SHP77 (cell line): ENCODE results near the gene KCNE4.

Experiments
- DNase-seq, 2 experiments: peaks; one replicate each; lab custom pipeline; 2025; lab: John Stamatoyannopoulos, UW

The KCNE4 gene

DNA sequence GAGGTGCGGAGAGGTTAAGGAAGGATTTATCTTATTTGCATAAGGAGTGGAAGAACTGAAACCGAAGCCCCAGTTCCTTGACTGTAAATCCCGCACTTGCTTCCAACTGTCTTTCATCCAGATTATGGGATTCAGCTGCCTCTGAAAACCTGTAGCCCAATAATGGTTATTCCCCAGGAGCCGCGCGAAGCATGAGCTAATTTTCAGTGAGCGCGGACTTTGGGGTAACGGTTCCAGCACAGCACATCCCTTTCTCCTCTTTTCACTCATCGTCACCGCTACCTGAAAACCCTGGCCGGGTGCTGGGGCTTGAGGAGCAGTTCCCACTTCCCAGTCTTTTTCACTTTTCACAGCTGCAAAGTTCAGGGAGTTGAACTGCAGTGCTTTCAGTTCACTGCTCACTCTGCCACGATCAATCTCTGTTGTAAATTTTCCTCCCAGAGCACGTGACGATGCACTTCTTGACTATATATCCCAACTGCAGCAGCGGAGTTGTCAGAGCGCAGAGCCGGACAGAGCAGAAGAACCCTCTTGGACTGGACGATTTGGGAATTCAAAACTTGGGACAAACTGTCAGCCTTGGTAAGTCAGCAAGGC is at the start of gene KCNE4:
Gene KCNE4, plus strand, starts transcription at position 498 of the 597 bp plus-strand sequence. CDS start 641 bp downstream, outside the sequence.
- DNase-seq, result peak; percentile 71 to 80

- DNase-seq, result no peak
These were observed 48.8 kb upstream of the KCNE4 start for GRCh38 chr2:223003191-223003590.

DNA sequence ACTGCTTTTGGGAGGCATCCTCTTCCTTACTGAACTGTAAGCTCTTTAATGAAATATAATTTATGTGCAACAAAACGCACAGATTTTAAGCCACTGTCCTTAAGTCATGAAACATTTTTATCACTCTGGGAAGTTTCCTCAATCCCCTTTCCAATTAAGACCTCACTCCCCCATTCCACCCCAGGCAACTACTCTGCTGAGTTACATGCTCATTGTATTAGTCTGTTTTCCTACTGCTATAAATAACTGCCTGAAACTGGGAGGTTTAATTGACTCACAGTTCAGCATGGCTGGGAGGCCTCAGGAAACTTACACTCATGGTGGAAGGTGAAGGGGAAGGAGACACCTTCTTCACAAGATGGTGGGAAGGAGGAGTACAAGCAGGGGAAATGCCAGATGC is 46.5 kb upstream of the KCNE4 start:
- DNase-seq, result no peak

DNA sequence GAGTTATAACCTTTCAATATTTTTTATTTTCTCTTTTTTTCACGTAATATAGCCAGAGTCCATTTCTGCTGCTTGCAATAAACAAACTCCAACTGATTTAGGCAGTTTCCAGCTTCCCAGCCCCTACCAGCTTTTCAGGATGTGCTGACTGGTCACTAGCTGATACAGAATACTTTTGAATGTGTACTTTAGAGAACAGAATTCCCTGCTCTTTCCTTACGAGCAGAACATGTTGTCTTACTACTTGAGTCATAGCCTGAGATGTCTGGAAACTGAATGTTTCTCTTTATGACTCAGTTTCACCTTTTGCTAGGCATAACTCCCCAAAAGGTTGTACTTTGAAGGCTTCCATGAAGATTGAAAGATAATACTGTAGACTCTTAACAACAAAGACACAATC is 44.5 kb upstream of the KCNE4 start:
- no peak for DNase-seq

DNA sequence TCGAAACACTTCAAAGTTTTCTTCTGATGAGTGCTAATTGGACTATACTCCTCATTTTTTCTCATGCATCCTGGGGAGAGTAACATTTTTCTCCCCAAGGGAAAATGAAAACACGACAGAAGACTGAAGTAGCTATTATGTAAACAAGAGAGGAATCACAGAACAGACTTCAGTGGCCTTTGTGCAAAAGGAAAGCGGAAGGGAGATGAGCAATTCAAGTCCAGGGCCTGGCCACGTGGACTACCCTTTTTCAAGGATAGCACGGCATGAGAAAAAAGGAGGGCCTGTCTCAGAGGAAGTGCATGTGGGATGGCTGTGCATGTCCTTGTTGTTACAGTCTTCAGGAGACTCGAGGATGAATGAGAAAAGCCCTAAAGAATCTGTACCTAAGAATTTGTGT is 43.8 kb upstream of the KCNE4 start:
- DNase-seq, result no peak

- DNase-seq, result no peak
These were observed 43.0 kb upstream of the KCNE4 start for GRCh38 chr2:223008956-223009355.

DNA sequence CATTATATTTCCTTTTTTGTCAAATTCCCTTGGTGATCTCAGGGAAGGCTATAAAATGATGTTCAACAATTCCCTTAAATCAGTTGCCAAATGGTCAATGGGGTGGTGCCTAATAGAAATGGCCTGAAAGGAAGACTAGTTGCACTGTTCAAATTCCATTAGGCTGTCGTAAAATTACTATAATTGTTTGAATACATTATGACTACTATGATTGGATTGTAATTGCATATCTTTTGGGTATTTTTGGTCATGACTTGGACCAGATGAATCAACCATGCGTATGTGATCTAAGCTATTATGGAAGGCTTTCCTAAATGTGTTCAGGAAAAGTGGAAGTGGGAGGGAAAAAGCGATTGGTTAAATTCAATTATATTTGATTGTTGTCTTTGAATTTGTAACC is 41.3 kb upstream of the KCNE4 start:
- DNase-seq, result no peak

DNA sequence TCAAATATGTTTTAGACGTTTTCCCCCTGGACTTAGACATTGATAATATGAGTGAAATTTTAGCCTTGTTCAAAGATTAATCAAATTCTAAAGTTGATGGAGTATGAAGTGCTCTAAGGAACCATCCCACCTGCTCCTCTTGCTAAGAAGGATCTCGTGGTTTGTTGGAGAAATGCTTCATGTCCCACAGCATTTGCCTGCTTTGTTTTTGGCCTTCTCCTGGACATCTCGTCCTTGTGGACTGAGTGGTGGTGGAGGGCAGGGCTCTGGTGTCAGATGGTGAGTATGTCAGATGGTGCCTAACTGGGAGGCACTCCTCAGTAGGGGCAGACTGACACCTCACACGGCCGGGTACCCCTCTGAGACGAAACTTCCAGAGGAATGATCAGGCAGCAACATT is 39.7 kb upstream of the KCNE4 start:
- DNase-seq, result no peak

GRCh38 chr2:223019390-223019930 is 32.5 kb upstream of the KCNE4 start:
- DNase-seq, result no peak

GRCh38 chr2:223019987-223020717 is 31.8 kb upstream of the KCNE4 start:
- DNase-seq, result no peak

GRCh38 chr2:223020971-223021675 is 30.9 kb upstream of the KCNE4 start:
- DNase-seq, result no peak

GRCh38 chr2:223026357-223027110 is 25.5 kb upstream of the KCNE4 start:
- DNase-seq, result peak; percentile 90 to 93

DNA sequence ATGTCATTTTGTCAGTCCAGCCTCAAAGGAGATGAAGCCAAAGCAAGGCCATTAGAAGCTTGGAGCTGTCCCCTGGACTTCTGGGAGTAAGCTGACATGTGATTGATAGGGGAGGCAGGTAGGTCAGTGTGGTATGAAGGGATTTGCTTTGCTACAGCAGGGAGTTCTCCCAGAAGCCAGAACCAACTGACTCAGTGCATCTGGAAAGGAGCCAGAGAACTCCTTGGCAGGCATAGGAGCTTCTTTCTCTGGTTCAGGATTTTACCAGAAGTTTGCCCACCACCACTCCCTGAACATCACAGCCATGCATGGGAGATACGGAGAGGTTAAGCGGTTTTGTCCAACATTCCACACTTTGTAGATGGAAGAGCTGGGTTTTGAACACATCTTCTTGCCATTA is 24.5 kb upstream of the KCNE4 start:
- peak; percentile 29 to 65 for DNase-seq

DNA sequence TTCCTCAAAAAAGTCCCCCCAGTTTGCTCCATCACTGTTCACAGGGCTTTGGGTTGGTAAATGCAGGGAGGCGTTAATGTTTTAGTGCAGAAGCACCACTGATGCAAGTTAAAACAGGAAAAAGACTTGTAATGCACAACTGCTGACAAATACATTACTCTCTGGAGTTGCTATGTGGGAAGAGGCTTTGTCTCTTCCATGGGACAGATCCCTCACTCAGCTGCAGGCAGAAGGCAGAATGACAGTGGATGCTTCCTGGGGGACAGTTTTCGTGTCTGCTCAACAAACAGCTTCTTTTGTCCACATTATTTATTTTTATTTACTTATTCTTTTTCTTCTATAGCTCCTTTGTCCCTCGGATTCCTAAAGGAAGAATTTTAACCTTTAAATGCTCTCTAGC is 22.7 kb upstream of the KCNE4 start:
- no peak for DNase-seq

- DNase-seq, result no peak
These were observed 19.5 kb upstream of the KCNE4 start for GRCh38 chr2:223032187-223033142.

GRCh38 chr2:223034221-223034975 is 17.6 kb upstream of the KCNE4 start:
- DNase-seq, result no peak

DNA sequence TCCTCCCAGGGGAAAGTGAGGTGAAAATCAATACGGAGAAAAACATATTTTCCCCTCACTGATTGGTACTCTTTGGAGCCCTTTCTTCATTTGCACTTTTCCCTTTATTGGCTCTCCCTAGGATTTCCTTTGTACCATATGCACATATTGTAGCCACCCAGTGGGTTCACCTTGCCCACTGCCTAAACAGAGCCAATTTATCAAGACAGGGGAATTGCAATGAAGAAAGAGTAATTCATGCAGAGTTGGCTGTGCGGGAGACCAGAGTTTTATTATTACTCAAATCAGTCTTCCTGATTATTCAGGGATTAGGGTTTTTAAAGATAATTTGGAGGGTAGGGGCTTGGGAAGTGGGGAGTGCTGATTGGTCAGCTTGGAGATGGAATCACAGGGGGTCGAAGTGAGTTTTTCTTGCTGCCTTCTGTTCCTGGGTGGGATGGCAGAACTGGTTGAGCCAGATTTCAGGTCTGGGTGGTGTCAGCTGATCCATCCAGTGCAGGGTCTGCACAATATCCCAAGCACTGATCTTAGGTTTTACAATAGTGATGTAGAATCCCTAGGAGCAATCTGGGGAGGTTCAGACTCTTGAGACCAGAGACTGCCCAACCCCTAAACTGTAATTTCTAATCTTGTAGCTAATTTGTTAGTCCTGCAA is 15.1 kb upstream of the KCNE4 start:
- no peak for DNase-seq

DNA sequence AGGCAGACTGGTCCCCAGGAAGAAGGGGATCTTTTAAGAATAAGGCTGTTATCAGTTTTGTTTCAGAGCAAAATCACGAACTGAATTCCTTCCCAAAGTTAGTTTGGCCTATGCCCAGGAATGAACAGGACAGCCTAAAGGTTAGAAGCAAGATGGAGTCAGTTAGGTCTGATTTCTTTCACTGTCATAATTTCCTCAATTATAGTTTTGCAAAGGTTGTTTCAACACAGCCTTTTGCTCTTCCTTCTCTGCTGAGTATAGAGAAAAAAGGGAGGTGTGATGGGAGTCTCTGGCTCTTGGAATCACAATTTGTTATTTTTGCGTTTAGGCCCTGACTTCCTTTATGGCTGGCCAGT is 14.6 kb upstream of the KCNE4 start:
- no peak for DNase-seq

DNA sequence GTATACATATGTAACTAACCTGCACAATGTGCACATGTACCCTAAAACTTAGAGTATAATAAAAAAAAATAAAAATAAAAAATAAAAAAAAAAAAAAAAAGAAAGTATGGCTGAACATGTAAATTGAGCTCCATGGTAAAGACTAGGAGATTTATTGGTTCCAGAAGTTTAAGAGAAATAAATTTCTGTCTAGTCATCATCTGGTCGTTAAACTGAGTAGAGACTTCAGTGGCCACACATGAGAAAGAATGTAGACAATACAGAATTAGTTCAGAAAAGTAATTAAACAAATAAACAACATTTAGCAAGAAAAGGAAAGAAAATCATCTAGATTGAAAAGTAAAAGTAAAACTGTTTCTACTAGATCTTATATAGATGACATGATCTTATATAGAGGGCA is 12.4 kb upstream of the KCNE4 start:
- no peak for DNase-seq

- no peak for DNase-seq
These were observed 11.5 kb upstream of the KCNE4 start for GRCh38 chr2:223040527-223040926.
